Activated B cell treated with CpG ODN at 0.5 μM for 24 hours (primary cell): ENCODE results near the gene SORBS1. TPM values are rescaled to one million over a fixed set of nuclear protein-coding genes. Genes with fewer than 3 reads are reported as not detected.

Experiments
- ATAC-seq: fragments of 200-7000 bp; cut with Tn5 transposase; one replicate; pipeline ENCODE4 v1.10.0; 2021; ENCODE audit warnings: low read depth, mild to moderate bottlenecking, moderate library complexity
- CTCF ChIA-PET: fragments of 350-600 bp; sonication (Branson Sonifier 250); formaldehyde crosslinking; loops from one replicate; lab custom pipeline; 2021; ENCODE audit warnings: antibody characterized with exemption; lab: Charles Lee
- POLR2A ChIA-PET: fragments of 350-600 bp; sonication (Branson Sonifier 250); formaldehyde crosslinking; loops from one replicate; lab custom pipeline; 2021; ENCODE audit warnings: antibody characterized with exemption; lab: Charles Lee
- DNase-seq: peaks from one replicate; pipeline ENCODE4 v3.0.0; 2022
- H3K27ac Mint-ChIP-seq: one replicate; pipeline ENCODE4 v1.8.0; 2020; ENCODE audit warnings: mixed read lengths
- H3K27me3 Mint-ChIP-seq: one replicate; pipeline ENCODE4 v1.8.0; 2021; ENCODE audit warnings: mixed read lengths
- H3K36me3 Mint-ChIP-seq: one replicate; pipeline ENCODE4 v1.8.0; 2021; ENCODE audit warnings: low read depth, mixed read lengths
- H3K4me1 Mint-ChIP-seq: one replicate; pipeline ENCODE4 v1.8.0; 2021; ENCODE audit warnings: mixed read lengths
- H3K4me3 Mint-ChIP-seq: one replicate; pipeline ENCODE4 v1.8.0; 2020; ENCODE audit warnings: mild to moderate bottlenecking, mixed read lengths
- H3K9me3 Mint-ChIP-seq: one replicate; pipeline ENCODE4 v1.8.0; 2020; ENCODE audit warnings: mixed read lengths
- intact Hi-C: fragments of 100-400 bp; cut with micrococcal nuclease; formaldehyde crosslinking; loops from one replicate; pipeline ENCODE4 v1.15.1; 2024
- total RNA-seq: library from RNA; stranded (reverse); gene quantifications from 2 replicates; pipeline ENCODE4 v1.2.3, GENCODE V29; 2022
- TF ChIP-seq, protein P1 (sequence below): fragments of 200-600 bp; IDR thresholded peaks from one replicate; pipeline ENCODE4 v1.8.0; 2022; ENCODE audit warnings: antibody characterized with exemption, mild to moderate bottlenecking

Gene SORBS1
- total RNA-seq, 1 donor from 2014 or later = 0.42 TPM

DNA sequence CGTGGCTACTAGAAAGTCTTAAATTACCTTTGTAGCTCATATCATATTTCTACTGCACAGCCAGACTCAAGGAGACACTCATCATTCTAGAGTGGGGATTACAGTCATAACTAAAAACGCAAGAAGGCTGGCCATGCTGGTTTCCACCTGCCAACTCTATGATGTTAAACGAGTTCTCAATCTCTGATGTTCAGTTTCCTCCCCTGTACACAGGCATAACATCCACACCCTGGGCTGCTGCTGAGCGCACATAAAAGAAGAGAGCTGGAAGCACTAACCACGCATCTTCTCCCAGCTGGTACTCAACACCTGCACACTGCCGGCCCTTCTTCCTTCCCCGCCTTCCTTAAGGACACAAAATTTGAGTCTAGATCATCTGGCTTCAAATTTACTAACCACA, 60.5 kb downstream of the SORBS1 start:
- ATAC-seq (no peak), DNase-seq (no peak)
- intact Hi-C loops = no loop called here
- ChIA-PET CTCF (no interaction called here), POLR2A (no interaction called here)
- TF ChIP-seq, protein P1, sequence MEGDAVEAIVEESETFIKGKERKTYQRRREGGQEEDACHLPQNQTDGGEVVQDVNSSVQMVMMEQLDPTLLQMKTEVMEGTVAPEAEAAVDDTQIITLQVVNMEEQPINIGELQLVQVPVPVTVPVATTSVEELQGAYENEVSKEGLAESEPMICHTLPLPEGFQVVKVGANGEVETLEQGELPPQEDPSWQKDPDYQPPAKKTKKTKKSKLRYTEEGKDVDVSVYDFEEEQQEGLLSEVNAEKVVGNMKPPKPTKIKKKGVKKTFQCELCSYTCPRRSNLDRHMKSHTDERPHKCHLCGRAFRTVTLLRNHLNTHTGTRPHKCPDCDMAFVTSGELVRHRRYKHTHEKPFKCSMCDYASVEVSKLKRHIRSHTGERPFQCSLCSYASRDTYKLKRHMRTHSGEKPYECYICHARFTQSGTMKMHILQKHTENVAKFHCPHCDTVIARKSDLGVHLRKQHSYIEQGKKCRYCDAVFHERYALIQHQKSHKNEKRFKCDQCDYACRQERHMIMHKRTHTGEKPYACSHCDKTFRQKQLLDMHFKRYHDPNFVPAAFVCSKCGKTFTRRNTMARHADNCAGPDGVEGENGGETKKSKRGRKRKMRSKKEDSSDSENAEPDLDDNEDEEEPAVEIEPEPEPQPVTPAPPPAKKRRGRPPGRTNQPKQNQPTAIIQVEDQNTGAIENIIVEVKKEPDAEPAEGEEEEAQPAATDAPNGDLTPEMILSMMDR = no peak
- H3K4me1 Mint-ChIP-seq = no peaks in the 10 kb centered on the region
- H3K36me3 Mint-ChIP-seq = no peaks in the 10 kb centered on the region
- H3K27ac Mint-ChIP-seq = no peak overlapping the region
- H3K27me3 Mint-ChIP-seq = peaks cover 14% of the 10 kb centered on the region
- H3K9me3 Mint-ChIP-seq = no peaks in the 10 kb centered on the region
- H3K4me3 Mint-ChIP-seq = no peak overlapping the region

DNA sequence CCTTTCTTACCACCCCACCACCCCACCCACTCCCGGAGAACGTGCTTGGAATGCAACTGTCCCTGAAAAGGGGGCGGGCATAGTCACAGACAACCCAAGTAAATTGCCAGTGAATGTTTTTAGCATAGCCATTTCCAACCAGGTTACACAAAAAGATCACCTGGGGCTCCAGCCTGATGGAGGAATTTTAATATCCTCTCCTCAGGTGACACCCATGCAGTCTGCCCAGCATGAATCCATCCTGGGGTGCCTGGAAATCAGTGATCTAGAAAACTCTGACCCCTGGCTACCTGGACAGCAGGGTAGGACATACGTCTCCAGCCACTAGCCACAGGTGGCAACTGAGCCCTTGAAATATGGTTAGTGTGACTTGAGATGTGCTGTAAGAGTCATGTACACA, 61.1 kb downstream of the SORBS1 start:
- Mint-ChIP-seq H3K4me3 (no peak overlapping the region), H3K9me3 (no peaks in the 10 kb centered on the region), H3K4me1 (no peaks in the 10 kb centered on the region), H3K27me3 (peaks cover 13% of the 10 kb centered on the region), H3K36me3 (no peaks in the 10 kb centered on the region), H3K27ac (no peak overlapping the region)
- ChIA-PET CTCF (no interaction called here), POLR2A (no interaction called here)
- intact Hi-C loops = no loop called here
- DNase-seq = no peak
- TF ChIP-seq, protein P1 = no peak
- ATAC-seq = no peak

DNA sequence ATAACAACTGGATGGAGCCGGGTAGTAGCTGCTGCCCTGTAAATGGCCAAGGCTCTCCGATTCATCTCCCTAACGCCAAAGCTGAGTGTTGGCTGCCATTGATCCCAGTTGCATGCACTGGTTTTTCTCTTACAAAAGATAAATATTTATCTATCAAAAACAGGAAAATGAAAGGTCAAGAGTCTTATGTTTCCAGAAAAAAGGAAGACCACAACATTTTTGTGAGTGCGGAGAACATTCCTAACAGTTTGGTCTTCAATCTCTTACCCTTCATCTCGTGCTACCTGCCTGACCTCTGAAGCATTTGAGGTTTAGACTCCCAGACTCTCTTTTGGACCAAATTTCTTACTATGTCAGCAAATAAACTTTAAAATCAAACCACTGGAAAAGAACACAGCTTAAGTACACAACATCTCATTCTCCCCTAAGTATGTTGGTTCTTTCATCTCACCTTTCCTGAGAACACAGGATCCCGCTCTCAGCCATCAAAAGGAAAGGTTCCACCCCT, 61.6 kb downstream of the SORBS1 start:
- POLR2A ChIA-PET = no interaction called here

DNA sequence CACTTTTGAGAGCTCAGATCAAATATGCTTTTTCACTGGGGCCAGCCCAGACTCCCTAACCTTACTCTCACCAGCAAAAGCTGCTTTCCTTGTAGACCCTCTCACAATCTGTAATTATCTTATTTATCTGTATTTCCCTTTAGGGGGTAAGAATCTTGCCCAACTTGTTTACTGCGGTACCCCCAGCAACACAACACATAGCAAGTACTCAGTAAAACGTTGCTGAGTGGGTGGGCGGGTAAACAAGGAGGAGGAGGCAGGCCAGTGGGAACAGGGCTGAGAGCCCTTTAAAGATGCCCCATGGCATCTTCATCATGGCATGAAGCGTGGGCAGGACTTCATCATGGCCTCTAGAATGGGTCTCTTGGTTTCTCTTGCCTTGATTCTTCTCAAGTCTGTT, 64.2 kb downstream of the SORBS1 start:
- H3K4me1 Mint-ChIP-seq = no peaks in the 10 kb centered on the region
- DNase-seq (no peak), ATAC-seq (no peak)
- no peak overlapping the region for H3K4me3 Mint-ChIP-seq
- TF ChIP-seq, protein P1 = no peak
- H3K27ac Mint-ChIP-seq = no peak overlapping the region
- peaks cover 15% of the 10 kb centered on the region for H3K27me3 Mint-ChIP-seq
- intact Hi-C loops = no loop called here
- ChIA-PET CTCF (no interaction called here), POLR2A (no interaction called here)
- no peaks in the 10 kb centered on the region for H3K36me3 Mint-ChIP-seq
- H3K9me3 Mint-ChIP-seq = no peaks in the 10 kb centered on the region

More for the DNA sequence above, 61.6 kb downstream of the SORBS1 start:
- no peaks in the 10 kb centered on the region for H3K36me3 Mint-ChIP-seq
- no peak overlapping the region for H3K27ac Mint-ChIP-seq
- H3K4me1 Mint-ChIP-seq = no peaks in the 10 kb centered on the region
- intact Hi-C loops = no loop called here
- ATAC-seq (no peak), DNase-seq (no peak)
- TF ChIP-seq, protein P1 = no peak
- H3K9me3 Mint-ChIP-seq = no peaks in the 10 kb centered on the region
- H3K27me3 Mint-ChIP-seq = peaks cover 13% of the 10 kb centered on the region
- H3K4me3 Mint-ChIP-seq = no peak overlapping the region
- CTCF ChIA-PET = no interaction called here

DNA sequence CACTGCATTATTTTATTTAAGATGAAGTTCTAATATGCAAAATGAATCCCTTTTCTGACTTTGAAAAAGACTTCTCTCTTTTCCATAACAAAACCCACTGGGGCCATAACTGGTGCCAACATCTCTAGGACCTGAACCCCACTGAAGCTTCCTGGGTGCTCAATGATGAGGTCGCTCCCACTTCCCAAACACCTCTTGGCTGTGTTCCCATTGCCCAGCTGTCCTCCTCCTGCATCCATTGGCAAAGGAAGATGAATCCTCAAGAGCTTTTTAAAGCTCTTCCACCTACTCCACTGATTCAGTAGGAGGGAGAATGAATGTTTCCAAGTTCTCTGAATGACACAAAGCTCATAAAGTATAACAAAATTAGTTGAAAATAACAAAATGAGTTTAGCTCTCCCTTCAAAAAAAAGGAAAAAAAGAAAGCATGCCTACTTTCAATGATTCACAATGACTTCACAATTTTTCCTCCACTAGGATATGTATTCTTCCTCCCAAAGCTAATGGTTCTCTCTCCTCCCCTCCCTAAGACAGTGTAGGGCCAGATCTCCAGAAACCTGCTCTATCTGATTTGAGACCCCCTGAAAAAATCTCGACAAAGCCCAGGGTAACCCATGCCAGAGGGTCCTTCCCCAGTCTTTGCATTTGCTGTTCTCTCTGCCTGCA, 64.8 kb downstream of the SORBS1 start:
- Mint-ChIP-seq H3K36me3 (no peaks in the 10 kb centered on the region), H3K4me1 (no peaks in the 10 kb centered on the region), H3K27me3 (peaks cover 15% of the 10 kb centered on the region), H3K9me3 (no peaks in the 10 kb centered on the region), H3K27ac (no peak overlapping the region), H3K4me3 (no peak overlapping the region)
- intact Hi-C loops = no loop called here
- ChIA-PET CTCF (no interaction called here), POLR2A (no interaction called here)
- ATAC-seq = no peak
- TF ChIP-seq, protein P1 = no peak
- no peak for DNase-seq
